D721Med (cell line): ENCODE data around the gene ZBTB22.

Experiments
- DNase-seq: peaks from one replicate; pipeline ENCODE4 v3.0.0; 2011; ENCODE audit warnings: low spot score; ENCODE audit not compliant: insufficient read length
- FAIRE-seq: peaks from 2 replicates; lab custom pipeline; 2011; peaks lifted over from hg19 to GRCh38; lab: Jason Lieb, UNC
- CTCF ChIP-seq: IDR thresholded peaks from 2 replicates; pipeline ENCODE4 v1.5.1; 2012; ENCODE audit warnings: mild to moderate bottlenecking, control low read depth; ENCODE audit not compliant: insufficient read depth; ENCODE audit errors: missing control alignments

Gene ZBTB22

GRCh38 chr6:33335916-33336315, 18.4 kb upstream of the ZBTB22 start:
- DNase-seq (no peak), FAIRE-seq (no peak)
- no peak for TF ChIP-seq CTCF

GRCh38 chr6:33333666-33334065, 16.1 kb upstream of the ZBTB22 start:
- no peak for TF ChIP-seq CTCF
- DNase-seq: no peak
- FAIRE-seq: no peak

GRCh38 chr6:33330736-33331135, 13.2 kb upstream of the ZBTB22 start:
- no peak for FAIRE-seq
- no peak for DNase-seq

GRCh38 chr6:33329058-33329457, 11.5 kb upstream of the ZBTB22 start:
- no peak for TF ChIP-seq CTCF
- DNase-seq (peak; percentile 64), FAIRE-seq (no peak)

More at GRCh38 chr6:33330736-33331135, 13.2 kb upstream of the ZBTB22 start:
- TF ChIP-seq CTCF: no peak

GRCh38 chr6:33324125-33324524, 6.6 kb upstream of the ZBTB22 start:
- DNase-seq (no peak), FAIRE-seq (no peak)
- no peak for TF ChIP-seq CTCF

GRCh38 chr6:33323623-33323948, 6.0 kb upstream of the ZBTB22 start:
- FAIRE-seq: no peak
- TF ChIP-seq CTCF: no peak
- no peak for DNase-seq

- TF ChIP-seq CTCF: no peak
- FAIRE-seq (no peak), DNase-seq (no peak)
Observed at GRCh38 chr6:33321227-33321626, 3.7 kb upstream of the ZBTB22 start.
